ENCODE measurements around the gene KMT2D.

KMT2D gene

GRCh38 chr12:49015196-49015595, 45.4 kb downstream of the KMT2D start:
- no peak for DNase-seq

DNA sequence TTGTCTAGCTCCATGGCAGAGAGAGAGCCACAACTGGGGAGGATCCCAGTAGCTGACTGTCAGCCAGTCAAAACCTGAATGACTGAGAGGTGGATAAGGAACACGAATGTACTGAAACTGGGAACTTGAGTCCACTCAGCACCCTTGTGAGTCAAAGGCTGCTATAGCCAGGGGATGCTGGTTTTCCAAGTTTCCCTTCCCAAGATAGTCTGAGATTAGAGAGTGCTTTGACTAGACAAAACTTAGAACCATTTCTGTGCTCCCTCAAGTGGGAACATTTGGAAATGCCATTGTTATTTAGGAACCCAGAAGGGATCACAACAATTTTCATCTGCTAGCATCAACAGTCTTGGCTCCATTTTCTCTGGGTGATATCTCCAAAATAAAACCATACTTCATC, 46.0 kb downstream of the KMT2D start:
- DNase-seq, result no peak

GRCh38 chr12:49013428-49013827, 47.2 kb downstream of the KMT2D start:
- no peak for DNase-seq

DNA sequence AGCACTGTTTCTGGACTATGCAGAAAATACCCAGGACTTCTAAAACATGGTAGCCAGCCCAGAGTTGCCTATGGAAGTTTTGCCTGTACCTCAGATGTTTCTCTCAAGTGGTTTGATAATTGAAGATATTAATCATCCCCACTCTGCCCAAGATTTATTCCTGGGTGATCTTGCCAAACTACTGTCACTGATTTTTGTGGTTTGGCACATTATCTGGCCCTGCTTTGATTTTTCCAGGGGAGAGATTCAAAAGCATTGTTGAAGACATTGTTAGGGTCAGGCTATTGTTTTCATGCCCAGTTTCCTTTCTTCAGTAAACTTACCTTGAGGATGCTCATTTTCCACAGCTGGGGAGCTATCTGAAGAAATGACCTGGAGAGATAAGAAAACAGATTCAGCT, 47.9 kb downstream of the KMT2D start:
- no peak for DNase-seq
